Hepatocyte (in vitro differentiated cells): ENCODE measurements around the gene TDRD3.

Experiments
- EZH2 ChIP-seq: fragments of 200-600 bp; sonication (generic); IDR thresholded peaks from 2 replicates; pipeline ENCODE4 v1.6.1; 2016; ENCODE audit warnings: antibody characterized with exemption, mild to moderate bottlenecking, borderline replicate concordance
- EZH2phosphoT487 ChIP-seq: fragments of 200-600 bp; sonication (generic); IDR thresholded peaks from one replicate; pipeline ENCODE4 v1.6.1; 2018; ENCODE audit warnings: antibody characterized with exemption, mild to moderate bottlenecking, low read depth, moderate library complexity; ENCODE audit not compliant: unreplicated experiment, severe bottlenecking
- TF ChIP-seq, protein P1 (sequence below): fragments of 200-600 bp; sonication (generic); IDR thresholded peaks from 2 replicates; pipeline ENCODE4 v1.5.1; 2016; ENCODE audit warnings: antibody characterized with exemption, mild to moderate bottlenecking; ENCODE audit not compliant: poor library complexity

- TF ChIP-seq EZH2 (no peak), EZH2phosphoT487 (no peak)
- TF ChIP-seq, protein P1, sequence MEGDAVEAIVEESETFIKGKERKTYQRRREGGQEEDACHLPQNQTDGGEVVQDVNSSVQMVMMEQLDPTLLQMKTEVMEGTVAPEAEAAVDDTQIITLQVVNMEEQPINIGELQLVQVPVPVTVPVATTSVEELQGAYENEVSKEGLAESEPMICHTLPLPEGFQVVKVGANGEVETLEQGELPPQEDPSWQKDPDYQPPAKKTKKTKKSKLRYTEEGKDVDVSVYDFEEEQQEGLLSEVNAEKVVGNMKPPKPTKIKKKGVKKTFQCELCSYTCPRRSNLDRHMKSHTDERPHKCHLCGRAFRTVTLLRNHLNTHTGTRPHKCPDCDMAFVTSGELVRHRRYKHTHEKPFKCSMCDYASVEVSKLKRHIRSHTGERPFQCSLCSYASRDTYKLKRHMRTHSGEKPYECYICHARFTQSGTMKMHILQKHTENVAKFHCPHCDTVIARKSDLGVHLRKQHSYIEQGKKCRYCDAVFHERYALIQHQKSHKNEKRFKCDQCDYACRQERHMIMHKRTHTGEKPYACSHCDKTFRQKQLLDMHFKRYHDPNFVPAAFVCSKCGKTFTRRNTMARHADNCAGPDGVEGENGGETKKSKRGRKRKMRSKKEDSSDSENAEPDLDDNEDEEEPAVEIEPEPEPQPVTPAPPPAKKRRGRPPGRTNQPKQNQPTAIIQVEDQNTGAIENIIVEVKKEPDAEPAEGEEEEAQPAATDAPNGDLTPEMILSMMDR: no peak
Observed at GRCh38 chr13:60572003-60572798, 175.2 kb downstream of the TDRD3 start.
